SK-N-SH treated with all-trans-retinoic acid at 6 μM for 48 hours (cell line): Measurements from ENCODE around the gene ERC1.

Experiments used
- ARNTL ChIP-seq: fragments of 450-650 bp; formaldehyde crosslinking; IDR thresholded peaks from 2 replicates; pipeline ENCODE4 v1.5.0; 2020; ENCODE audit warnings: low read depth, mild to moderate bottlenecking, moderate library complexity, borderline replicate concordance
- CSRNP3 ChIP-seq: fragments of 250-450 bp; sonication (Bioruptor Pico); IDR thresholded peaks from 2 replicates; pipeline ENCODE4 v1.5.1; 2021; ENCODE audit warnings: mild to moderate bottlenecking, moderate library complexity
- PATZ1 ChIP-seq: fragments of 250-450 bp; sonication (Bioruptor Pico); IDR thresholded peaks from 2 replicates; pipeline ENCODE4 v1.8.0; 2020; ENCODE audit warnings: mild to moderate bottlenecking, moderate library complexity, borderline replicate concordance
- RARB ChIP-seq: fragments of 250-450 bp; sonication (Bioruptor Pico); IDR thresholded peaks from 2 replicates; pipeline ENCODE4 v1.8.0; 2021; ENCODE audit warnings: mild to moderate bottlenecking, moderate library complexity
- SNAI2 ChIP-seq: fragments of 250-450 bp; sonication (Bioruptor Pico); IDR thresholded peaks from 2 replicates; pipeline ENCODE4 v1.5.0; 2020; ENCODE audit warnings: mild to moderate bottlenecking, moderate library complexity
- TOX ChIP-seq: fragments of 250-450 bp; sonication (Bioruptor Pico); IDR thresholded peaks from 2 replicates; pipeline ENCODE4 v1.8.0; 2021; ENCODE audit warnings: mild to moderate bottlenecking, moderate library complexity, borderline replicate concordance
- ZC3H10 ChIP-seq: fragments of 250-450 bp; sonication (Bioruptor Pico); IDR thresholded peaks from 2 replicates; pipeline ENCODE4 v1.5.1; 2021; ENCODE audit warnings: mild to moderate bottlenecking, moderate library complexity
- ZNF8 ChIP-seq: fragments of 450-650 bp; formaldehyde crosslinking; IDR thresholded peaks from 2 replicates; pipeline ENCODE4 v1.5.0; 2020; ENCODE audit warnings: mild to moderate bottlenecking, moderate library complexity

- TF ChIP-seq ARNTL (CRISPR knock-in tag) (no peak), ZNF8 (no peak), SNAI2 (CRISPR knock-in tag) (no peak), PATZ1 (CRISPR knock-in tag) (no peak), ZC3H10 (CRISPR knock-in tag) (no peak), RARB (no peak), TOX (CRISPR knock-in tag) (no peak), CSRNP3 (CRISPR knock-in tag) (no peak)
Measured at GRCh38 chr12:951176-951575, 39.8 kb upstream of the ERC1 start.
